Measurements from ENCODE around the gene ELAC1. TPM values are rescaled to one million over a fixed set of nuclear protein-coding genes. Genes with fewer than 3 reads are reported as not detected.

ELAC1 gene
- total and polyA plus RNA-seq, 2 of the 8 experiments (the other 6 are each of a cell fraction or from before 2014, with no cell fraction given) = 2.3 to 3.4 TPM

DNA sequence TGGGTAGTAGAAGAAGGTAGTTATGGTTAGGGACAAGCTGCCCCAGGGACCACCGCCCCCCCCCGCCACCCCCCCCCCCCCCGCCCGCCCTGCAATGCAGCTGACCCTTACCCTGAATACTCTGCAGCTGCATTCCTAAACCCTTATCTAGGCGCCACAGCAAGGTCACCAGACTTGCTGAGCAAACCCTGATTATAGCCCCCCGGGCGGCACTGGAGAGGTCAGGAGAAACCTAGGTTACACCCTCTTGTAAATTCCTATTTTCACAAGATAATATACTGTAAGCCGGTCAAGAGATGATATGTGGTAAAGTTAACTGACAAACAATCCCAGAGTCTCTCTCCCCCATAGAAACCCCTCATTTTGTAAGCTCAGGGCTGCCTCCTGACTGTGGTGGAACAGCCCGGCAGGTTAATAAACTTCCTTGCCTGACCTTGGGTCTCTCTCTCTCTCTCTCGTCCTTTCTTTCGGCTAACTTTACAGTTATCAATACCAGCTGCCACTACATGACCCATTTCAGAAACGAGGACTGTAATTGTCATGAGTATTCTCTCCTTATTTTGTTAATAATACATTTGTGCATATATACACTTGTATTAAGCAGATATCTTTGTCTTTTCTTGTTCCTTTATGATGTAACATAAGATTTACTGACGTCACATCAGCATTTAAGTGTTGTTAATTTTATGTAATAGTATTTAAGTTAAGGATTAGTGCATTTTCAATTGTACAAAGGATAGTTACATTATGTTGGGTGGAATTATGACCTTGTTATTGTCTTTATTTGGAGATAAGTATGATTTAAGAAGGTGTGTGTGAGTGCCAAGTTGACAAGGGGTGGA lies 39.3 kb downstream of the ELAC1 start:
- H3K23ac ChIP-seq (ENCODE audit: insufficient read length) = no peak overlapping the region
- H3K27ac ChIP-seq (ENCODE audit: low read depth, low read length) = no peak overlapping the region
- H2BK20ac ChIP-seq (ENCODE audit: low read length) = no peak overlapping the region
- no peak overlapping the region for H3K9ac ChIP-seq (replicated peaks in 1 of 4; ENCODE audit: extremely low read depth in 1 of 4, low read depth in 3 of 4, low read length in 3 of 4)
- H2BK12ac ChIP-seq (ENCODE audit: low read depth, low read length) = no peak overlapping the region
- no peak overlapping the region for H4K5ac ChIP-seq (ENCODE audit: insufficient read length, low read depth, low read length)
- no peaks in the 10 kb centered on the region for H3K79me1 ChIP-seq (ENCODE audit: low read depth, low read length)
- no peak overlapping the region for H3K4ac ChIP-seq (replicated peaks; ENCODE audit: insufficient read length, low read depth, low read length)
- no peak overlapping the region for H3K18ac ChIP-seq (ENCODE audit: extremely low read depth, low read length)
- POLR2A ChIA-PET (ENCODE audit: partially characterized antibody) = interaction anchor here (1.0 to 1.5 kb wide), 3 partner anchors 10 to 23 kb away, joined by 3 to 4 read pairs (median 3); partner anchors contain the start of gene SMAD4
- no peak overlapping the region for H3K4me3 ChIP-seq (ENCODE audit: extremely low read depth in 1 of 4, insufficient read depth in 2 of 4, low read depth in 3 of 4, low read length in 4 of 4)
- WGBS, 2 experiments (ENCODE audit: extremely low coverage in 1 of 2, insufficient coverage in 1 of 2, insufficient read length in 1 of 2, insufficient replicate concordance in 2 of 2, low coverage in 1 of 2, low lambda C conversion rate in 2 of 2, missing lambda C conversion rate in 1 of 2) = 76% methylated on average over 12 of the region's 13 CpGs; no CpG with 5 or more reads in 1 of the 2 experiments
- H3K9me3 ChIP-seq (ENCODE audit: insufficient read depth in 2 of 2, low read depth in 1 of 2, low read length in 1 of 2) = no peaks in the 10 kb centered on the region
- H3K79me2 ChIP-seq (ENCODE audit: control insufficient read depth in 1 of 2, insufficient read depth in 2 of 2, low read length in 2 of 2) = no peaks in the 10 kb centered on the region
- no peak overlapping the region for H2BK120ac ChIP-seq (replicated peaks; ENCODE audit: low read depth, low read length)
- no peaks in the 10 kb centered on the region for H3K36me3 ChIP-seq (ENCODE audit: control insufficient read depth in 2 of 4, insufficient read depth in 4 of 4, low read length in 3 of 4)
- no peak overlapping the region for H2BK5ac ChIP-seq (ENCODE audit: low read depth, low read length)
- H4K91ac ChIP-seq (replicated peaks; ENCODE audit: insufficient read length, low read length) = no peak overlapping the region
- no peaks in the 10 kb centered on the region for H3K27me3 ChIP-seq (replicated peaks in 1 of 4; ENCODE audit: control insufficient read depth in 3 of 4, extremely low read depth in 1 of 4, insufficient read depth in 3 of 4, low read length in 3 of 4)
- no peak for DNase-seq (ENCODE audit: low read depth in 1 of 2, low spot score in 2 of 2)
- H3K4me2 ChIP-seq (ENCODE audit: insufficient read depth in 1 of 2, low read depth in 2 of 2, low read length in 2 of 2) = no peak overlapping the region
- no peak overlapping the region for H3K56ac ChIP-seq (replicated peaks; ENCODE audit: insufficient read length, low read depth, low read length)
- no peaks in the 10 kb centered on the region for H4K20me1 ChIP-seq (replicated peaks in 1 of 2; ENCODE audit: control insufficient read depth in 1 of 2, insufficient read depth in 2 of 2, low read length in 2 of 2)
- H3K4me1 ChIP-seq (replicated peaks in 1 of 4; ENCODE audit: control insufficient read depth in 3 of 4, insufficient read depth in 4 of 4, low read length in 3 of 4) = peaks cover 0 to 7% (median 0%) of the 10 kb centered on the region in 4 experiments; a peak in 1 of 7 replicates
- no peak for FAIRE-seq
- no peak overlapping the region for H4K8ac ChIP-seq (ENCODE audit: extremely low read depth, insufficient read depth, low read length)
- no peaks in the 10 kb centered on the region; the same call in 1 of the 2 replicates for H3K23me2 ChIP-seq (ENCODE audit: low read depth, low read length)
- H2BK15ac ChIP-seq (ENCODE audit: low read length) = no peak overlapping the region
- H2AK5ac ChIP-seq (ENCODE audit: low read depth, low read length) = no peak overlapping the region
- CTCF ChIA-PET (ENCODE audit: partially characterized antibody) = interaction anchor here (0.7 to 1.7 kb wide), 3 partner anchors 22 to 30 kb away, joined by 3 to 4 read pairs (median 3); partner anchors contain the start of gene SMAD4
- H2AFZ ChIP-seq (ENCODE audit: low read length) = no peak overlapping the region
- H3K14ac ChIP-seq (ENCODE audit: insufficient read length) = no peak overlapping the region
- TF ChIP-seq BCL11A (IDR thresholded peaks at IDR 0.05; ENCODE audit: low read depth in 2 of 2, low read length in 2 of 2) (no peak), CBX8 (IDR thresholded peaks at IDR 0.05; ENCODE audit: borderline replicate concordance, low read depth, low read length) (no peak)

Data from H1 (cell line).